Stimulated activated CD4-positive, alpha-beta T cell treated with anti-CD3 and anti-CD28 coated beads, TNF-alpha, amount 100 ng/mL, for 1 hour (primary cell): Measurements from ENCODE around the gene TMEM132A.

Experiments
- DNase-seq, 3 donors: peaks; one replicate each; pipeline ENCODE4 v3.0.0-alpha.2; 2020; ENCODE audit warnings: low read depth in 3 of 3, low spot score in 1 of 3

The TMEM132A gene, protein sequence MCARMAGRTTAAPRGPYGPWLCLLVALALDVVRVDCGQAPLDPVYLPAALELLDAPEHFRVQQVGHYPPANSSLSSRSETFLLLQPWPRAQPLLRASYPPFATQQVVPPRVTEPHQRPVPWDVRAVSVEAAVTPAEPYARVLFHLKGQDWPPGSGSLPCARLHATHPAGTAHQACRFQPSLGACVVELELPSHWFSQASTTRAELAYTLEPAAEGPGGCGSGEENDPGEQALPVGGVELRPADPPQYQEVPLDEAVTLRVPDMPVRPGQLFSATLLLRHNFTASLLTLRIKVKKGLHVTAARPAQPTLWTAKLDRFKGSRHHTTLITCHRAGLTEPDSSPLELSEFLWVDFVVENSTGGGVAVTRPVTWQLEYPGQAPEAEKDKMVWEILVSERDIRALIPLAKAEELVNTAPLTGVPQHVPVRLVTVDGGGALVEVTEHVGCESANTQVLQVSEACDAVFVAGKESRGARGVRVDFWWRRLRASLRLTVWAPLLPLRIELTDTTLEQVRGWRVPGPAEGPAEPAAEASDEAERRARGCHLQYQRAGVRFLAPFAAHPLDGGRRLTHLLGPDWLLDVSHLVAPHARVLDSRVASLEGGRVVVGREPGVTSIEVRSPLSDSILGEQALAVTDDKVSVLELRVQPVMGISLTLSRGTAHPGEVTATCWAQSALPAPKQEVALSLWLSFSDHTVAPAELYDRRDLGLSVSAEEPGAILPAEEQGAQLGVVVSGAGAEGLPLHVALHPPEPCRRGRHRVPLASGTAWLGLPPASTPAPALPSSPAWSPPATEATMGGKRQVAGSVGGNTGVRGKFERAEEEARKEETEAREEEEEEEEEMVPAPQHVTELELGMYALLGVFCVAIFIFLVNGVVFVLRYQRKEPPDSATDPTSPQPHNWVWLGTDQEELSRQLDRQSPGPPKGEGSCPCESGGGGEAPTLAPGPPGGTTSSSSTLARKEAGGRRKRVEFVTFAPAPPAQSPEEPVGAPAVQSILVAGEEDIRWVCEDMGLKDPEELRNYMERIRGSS

DNA sequence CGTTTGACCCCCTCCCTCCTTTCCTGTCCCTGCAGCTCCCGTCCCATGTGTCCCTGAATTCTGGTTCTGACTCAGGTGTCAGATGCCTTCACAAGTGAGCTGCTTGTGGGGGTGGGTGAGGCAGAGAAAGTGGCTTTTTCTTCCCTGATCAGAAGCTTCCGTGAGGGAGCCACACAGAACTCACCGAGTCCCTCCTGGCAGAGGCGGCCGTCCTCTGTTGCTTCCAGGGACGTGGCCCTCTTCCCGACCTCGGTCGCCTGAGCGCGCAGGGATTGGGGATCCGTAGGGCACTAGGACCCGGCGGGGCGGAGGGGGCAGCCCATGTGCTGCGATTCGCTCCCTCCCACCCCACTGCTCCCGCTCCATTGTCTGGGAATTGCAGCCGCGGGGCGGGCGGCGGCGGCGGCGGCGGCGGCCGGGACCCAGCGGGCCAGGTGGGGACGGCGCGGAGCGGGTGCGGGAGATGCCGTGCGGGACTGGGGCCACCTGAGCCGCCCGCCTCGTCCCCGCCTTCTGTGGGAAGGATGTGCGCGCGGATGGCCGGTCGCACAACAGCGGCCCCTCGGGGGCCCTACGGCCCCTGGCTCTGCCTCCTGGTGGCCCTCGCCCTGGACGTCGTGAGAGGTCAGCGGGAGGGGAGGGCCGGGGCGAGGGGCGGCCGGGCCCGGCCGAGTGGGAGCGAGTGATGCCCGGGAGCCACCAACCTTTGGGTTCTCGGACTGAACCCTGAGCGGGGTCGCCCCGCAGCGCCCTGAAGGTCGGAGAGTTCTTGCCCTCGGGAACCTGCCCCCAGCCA lies at the start of gene TMEM132A:
Gene TMEM132A (plus strand): TSS at position 351 of the 796 bp plus-strand sequence. CDS start 174 bp downstream, at position 525.
- no peak for DNase-seq

DNA sequence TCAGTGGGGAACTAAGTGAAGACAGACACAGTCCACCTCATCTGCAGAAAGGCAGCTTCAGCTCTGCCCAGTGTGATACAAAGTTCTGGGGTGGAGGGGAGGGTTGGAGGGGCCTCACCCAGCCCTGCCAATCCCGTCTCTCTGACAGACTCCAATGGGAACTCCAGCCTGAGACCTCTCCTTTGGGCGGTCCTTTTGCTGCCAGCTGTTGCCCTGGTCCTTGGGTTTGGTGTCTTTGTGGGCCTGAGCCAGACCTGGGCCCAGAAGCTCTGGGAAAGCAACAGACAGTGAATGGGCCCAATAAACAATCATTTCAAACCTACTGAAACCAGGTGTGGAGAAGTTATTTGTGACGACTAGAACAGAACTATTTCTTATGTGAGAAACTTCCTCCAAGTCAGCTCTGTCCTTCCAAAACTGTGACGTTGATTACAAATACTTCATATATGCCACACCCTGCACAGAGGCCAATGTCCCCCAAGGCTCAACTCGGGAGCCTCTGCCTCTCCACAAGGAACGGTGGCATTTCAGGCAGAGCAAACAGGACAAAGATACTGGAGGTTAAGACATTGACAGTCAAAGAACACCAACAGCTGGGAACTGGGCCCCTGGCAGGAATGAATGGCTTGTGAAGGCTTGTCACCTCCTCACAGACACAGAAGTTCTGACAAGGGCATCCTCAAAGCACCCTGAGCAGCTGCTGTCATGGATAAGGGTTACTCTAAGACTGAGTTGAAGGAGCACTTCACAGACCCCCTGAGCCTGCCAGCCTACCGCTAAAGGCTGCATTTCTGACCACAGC lies 48.7 kb upstream of the TMEM132A start:
- no peak for DNase-seq

DNA sequence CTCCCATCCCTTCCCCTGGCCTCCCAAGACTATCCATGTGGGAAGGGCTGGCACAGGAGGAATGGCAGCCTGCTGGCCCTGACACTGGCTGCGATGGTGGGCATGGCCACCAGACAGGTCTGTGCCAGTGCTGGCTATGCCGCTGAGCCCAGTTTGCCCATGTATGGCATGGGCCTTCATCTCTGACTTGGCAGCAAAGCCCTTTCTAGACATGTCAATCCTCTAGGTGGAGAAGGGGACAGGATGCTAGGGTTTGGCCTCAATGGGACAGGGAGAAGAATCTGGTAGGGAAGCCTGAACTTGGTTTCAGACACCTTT lies 48.1 kb upstream of the TMEM132A start:
- DNase-seq, result no peak

DNA sequence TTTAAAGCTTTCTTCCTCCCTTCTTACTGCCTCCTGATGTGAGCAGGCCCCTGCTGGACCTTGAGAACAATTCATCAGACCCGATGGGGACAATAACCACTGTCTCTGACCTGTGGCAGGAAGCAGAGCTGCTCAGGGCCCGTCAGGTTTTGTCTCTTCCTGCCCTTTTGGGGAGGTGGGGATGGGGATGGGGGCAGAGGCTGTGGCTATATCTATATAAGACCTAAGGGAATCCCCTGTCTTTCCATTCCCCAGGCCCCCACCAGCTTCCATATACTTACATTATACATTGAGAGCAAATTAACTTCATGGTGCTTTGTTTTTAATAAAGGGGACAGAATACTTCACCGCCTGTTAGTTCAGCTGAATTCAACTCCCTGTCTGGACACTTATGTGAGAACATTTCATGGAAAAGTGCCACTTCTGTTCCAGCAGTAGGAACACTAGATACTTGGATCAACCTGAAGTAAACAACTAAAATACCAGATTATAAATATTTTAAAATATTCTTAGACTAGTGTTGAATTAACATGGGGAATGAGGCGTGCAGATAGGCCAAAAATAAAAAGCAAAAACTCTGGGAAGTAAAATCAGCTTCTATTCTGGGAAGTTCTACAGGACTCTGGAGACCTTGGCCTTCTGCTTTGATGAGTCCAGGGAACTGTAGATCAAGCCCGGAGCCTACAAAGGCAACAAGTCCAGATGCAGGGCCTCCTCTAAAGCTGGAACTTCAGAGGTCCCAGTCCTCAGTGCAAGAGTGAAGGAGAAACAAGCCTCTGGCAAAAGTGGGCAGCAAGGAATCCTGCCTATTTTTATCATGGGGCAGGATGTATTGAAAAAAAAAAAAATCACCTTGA lies 45.8 kb upstream of the TMEM132A start:
- DNase-seq, result no peak

DNA sequence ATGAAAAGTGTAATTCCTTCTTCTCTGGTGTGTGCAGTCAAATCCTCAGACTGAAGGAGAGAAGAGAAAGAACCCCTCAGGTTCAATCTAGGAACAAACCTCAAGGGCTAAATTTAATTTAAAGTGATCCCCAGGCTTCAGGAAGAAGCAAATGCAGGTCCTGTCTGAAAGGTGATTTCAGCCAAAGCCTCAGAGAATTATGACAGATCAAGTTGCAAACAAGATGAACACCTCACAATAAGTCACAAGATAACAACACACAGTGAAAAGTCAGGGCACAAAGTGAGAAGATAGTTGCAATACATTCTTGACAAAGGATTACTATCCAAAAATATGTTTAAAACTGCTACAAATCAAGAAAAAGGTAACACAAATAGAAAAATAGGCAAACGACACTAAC lies 45.2 kb upstream of the TMEM132A start:
- DNase-seq, result no peak

DNA sequence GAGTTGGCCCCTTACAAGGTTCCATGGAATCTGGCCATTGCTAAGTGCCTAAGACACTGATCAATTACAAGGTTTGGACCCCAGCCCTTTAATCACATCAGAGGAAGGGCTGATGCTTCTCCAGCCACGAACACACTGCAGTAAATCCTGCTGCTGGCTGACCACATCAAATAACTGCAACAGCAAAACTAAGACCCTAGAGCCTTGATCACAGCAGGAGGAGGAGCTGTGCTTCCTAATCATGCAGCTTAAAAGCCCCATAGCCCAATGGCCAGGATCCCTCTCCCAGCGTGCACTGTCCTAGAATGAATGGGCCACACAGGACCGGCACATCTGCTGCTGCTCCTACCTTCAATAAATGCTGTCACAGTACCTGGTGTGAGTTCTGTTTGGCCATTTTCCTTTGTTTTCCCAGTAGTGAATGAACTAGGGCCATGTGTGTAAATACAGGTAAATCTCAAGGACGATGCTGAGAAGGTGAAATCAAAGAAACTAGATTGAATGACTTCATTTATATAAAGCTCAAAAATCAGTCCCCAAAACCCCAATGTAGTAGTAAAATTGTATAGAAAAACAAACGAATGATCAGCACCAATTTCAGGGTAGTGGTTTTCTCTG lies 44.2 kb upstream of the TMEM132A start:
- DNase-seq, result no peak

DNA sequence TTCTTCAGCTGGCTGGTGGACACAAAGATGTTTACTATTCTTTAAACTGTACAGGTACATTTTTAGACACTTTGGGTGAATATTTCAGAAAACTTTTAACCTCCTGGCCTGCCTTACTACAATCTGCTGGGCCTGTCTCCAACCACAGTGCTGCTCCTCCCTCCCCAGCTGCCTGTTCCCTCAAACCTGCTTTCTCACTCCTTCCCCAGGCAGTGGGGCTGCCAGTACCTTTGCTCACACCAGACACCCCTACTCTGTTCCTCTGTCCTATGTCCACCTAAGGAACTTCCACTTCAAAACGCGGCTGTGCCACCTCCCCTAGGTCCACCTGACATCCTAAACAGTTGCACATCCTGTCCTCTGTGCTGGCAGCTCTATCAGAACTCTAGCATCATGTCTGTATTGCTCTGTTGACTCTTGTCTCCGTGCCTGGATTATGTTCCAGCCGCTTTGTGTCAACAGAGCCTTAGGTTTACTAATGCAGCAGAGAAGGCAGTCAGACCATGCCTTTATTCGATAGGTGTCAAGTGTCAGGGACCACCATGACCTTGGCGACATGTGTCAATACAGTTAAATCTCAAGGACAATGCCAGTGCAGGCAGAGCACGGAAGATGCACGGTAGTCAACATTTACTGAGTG lies 43.5 kb upstream of the TMEM132A start:
- DNase-seq, result no peak

DNA sequence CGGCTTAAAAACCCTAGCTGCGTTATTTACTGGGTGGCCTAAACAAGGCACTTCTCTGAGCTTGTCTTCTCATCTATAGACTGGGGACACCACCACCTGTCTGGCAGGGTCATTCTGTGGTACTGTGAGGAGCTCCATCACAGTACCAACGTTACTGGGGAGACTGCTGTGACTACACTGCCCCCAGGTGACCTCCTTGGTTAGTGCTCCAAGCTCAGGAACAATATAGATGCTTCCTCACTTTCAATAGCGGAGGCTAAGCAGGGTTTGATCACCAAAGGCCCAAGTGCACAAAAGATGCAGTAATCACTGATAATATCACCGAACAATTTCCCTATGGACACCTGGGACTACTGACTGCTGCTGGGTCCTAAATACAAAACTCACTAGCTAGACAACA lies 36.7 kb upstream of the TMEM132A start:
- DNase-seq, result no peak

DNA sequence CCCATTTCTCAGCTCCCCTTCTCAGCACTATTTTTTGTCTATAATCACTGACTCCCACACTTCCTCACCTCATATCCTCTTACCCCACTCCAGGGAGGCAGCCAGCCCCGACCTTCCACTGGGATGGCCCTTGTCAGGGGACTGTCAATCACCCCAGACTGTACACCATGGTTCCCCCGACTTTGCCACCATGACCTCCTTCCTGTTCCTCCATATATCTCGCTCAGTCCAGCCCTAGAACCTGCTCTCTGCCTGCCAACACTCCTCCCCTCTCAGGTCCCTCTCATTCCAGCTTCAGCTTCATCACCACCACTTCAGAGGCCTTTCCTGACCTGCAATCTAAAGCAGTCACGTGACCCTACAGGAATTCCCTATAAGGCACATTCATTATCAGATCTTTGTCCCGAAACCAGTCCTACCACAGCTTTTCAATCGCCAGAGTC lies 34.4 kb upstream of the TMEM132A start:
- DNase-seq, result no peak

DNA sequence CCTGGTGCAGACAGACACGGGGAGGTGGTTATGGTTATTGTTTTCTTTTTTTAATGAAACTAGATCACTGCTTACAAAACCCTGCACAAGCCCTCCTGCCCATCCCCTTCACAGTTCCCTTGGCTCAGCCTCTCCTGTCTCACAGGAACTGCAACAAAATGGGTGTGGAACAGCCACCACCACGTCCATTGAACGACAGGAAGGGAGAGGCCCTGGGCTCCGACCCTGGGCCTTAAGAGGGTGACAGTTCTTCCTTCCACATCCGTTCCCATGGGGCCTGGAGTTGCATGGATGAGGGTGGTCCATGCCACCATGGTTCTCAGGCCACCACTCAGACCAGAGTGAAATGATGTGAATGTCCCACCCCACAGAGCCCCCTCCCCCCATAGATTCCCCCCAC lies 33.6 kb upstream of the TMEM132A start:
- DNase-seq, result no peak

DNA sequence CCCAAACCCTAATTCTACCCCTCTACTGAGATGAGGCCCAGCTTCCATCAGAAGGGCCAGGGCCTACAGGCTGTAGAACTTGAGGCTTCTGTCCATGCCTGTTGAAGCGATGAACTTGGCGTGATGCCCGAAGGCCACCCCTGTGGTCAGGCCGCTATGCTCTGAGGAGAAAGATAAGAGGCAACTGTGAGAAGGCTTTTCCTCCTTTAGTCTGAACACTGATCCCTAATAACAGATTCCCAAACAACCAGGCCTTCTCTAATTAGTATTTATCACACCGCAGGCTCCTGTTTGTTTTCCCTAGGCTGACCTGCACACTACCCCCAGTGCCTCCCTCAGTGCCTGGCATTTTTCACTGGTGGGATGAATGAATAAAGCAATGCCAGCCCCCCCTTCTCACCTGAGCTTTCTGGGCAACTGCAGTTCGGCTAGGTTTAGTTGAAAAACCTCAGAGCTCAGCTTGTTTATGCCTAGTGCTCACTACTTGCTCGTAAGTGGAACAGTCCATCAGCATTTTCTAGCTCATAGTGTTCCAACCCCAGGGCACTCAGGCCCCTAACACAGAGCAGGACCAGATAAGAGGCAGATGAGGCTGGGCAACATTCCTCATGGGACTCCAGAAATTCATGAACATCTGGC lies 33.0 kb upstream of the TMEM132A start:
- DNase-seq, result no peak

DNA sequence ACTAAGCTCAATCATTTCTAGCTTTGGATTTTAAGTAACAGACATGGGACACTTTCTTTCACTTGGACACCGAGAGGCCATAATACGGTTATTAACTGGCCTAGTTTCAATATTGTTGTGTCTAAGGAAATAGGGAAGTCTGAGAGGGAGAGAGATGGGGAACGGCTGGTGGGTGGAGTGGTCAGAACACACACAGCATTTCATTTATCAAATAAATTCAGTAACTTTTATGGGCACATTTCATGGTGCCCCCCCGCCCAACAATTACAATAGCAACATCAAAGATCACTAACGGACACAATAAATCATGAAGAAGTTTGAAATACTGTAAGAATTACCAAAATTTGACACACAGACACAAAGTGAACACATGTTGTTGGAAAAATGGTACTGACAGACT lies 28.6 kb upstream of the TMEM132A start:
- DNase-seq, result no peak

DNA sequence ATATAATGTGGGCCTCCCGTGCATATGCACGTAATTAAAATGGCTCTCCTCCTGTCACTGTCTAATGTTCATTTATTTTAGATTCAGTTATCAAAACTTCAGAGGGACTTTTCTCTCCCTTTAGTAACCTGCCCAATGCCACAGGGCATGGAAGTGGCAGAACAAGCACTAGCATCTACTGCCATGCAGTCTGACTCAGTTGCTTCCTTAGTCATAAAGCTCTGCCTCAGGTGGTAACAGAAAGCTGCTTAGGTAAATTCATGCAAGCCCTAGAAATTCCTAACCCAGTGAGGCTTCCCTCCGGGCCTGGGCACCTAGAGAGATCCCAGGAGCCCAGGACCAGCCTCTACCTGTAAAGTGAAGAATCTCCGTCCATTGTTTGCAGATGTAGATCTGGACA lies 26.8 kb upstream of the TMEM132A start:
- DNase-seq, result no peak

DNA sequence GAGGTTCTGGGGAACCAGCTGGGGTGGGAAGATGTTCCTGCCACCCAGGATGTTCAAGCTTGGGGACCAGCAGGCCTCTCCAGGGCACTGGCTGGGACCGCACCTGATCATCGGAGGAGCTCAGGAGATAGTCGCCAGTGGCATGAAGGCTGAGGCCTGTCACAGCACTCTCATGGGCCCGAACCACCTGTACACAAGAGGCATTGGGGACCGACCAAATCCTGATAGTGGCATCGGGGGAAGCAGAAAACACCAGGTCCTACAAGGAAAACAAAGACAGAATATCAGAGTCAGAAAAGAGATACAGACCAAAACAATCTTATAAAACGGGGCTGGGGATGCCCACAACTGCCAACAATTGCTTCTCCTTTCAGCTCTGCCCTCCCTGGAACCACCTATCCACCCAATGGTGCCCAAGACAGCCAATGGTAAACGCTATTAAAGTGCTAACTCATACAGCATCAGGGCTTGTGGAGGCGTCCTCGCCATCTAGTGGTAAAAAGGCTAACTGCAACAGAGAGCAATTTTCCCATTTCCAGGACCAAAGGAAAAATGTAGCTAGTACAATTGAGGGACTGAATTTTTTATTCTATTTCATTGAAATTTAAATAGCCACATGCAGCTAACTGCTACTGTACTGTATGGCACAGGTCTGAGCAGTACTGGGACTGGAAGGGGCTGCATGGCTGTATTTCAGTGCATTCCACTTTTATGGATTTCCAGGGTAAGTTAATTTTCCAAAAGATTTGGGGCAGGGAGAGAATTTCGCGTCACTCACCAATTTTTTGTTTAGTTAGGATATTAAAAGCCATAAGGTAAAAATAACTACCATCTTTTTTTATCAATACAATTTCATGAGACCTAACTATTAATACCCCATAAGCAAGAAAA lies 25.0 kb upstream of the TMEM132A start:
- no peak for DNase-seq

DNA sequence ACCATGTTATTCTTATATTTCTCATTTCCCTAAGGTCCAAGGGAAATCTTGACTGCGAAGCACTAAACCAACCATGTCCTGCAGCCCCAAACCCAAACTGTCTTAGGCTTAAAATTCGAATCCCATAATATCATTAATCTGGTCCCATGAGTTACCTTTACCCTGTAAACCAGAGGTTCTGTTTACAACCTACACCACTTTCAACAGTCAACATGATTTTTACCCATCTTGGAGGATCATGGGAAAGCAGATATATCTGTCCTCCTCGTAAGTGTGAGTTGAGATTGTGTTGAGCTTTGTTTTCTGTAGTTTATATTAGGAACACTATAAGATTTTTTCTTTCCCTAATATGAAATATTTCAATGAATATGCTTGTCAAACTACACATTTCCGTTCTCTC lies 24.3 kb upstream of the TMEM132A start:
- DNase-seq, result no peak

DNA sequence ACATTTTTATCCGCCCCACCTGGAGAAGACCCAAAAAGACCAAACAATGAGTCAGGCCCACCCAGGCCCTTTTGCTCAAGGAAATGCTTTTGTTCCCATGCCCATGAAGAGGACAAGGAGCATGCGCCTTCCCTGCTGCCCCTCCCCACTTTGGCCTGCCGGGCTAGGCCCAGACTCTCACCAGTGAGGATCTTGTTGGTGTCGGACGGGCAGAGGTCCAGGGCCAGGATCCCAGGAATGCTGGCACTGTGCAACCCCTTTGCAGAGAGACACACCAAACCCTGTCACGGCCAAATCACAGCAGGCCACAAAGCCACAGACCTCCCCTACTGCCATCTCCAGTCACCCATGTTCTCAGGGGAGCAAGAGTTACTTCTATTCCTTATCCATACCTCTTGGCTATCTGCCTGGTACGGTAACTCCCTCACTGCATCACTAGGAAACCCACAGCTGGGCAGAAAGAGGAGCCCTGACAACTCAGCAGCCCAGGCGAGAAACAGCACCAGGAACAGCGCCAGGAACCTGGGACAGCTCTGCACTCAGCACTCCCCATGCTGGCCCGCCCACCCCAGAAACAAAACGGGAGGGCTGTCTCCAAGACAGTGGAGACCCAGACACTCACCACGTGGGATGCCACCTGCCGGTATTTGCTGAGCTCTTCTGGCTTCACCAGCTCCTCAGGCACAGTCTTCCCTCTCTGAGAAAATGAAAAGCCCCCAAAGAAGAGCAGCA lies 23.4 kb upstream of the TMEM132A start:
- DNase-seq, result no peak
